H9 (cell line): ENCODE measurements around the gene EDIL3. TPM values are rescaled to one million over a fixed set of nuclear protein-coding genes. Genes with fewer than 3 reads are reported as not detected.

ENCODE experiments used
- DNase-seq: peaks from one replicate; pipeline ENCODE4 v3.0.0-alpha.2; 2017
- H2AFZ ChIP-seq: one replicate; pipeline ENCODE4 v1.6.1; 2013; ENCODE audit warnings: mild to moderate bottlenecking, low read length, control low read depth, moderate library complexity
- H2AK5ac ChIP-seq: 2 replicates; pipeline ENCODE4 v1.6.1; 2013; ENCODE audit warnings: low read length, control low read depth, mixed read lengths; ENCODE audit not compliant: insufficient read length
- H2BK120ac ChIP-seq: one replicate; pipeline ENCODE4 v1.6.1; 2013; ENCODE audit warnings: low read depth, mild to moderate bottlenecking, low read length, control low read depth, inconsistent platforms; ENCODE audit not compliant: poor library complexity, severe bottlenecking
- H2BK12ac ChIP-seq: 2 replicates; pipeline ENCODE4 v1.6.1; 2013; ENCODE audit warnings: low read length, control low read depth, mixed read lengths, low read depth; ENCODE audit not compliant: insufficient read length
- H2BK15ac ChIP-seq: 2 replicates; pipeline ENCODE4 v1.6.1; 2013; ENCODE audit warnings: low read depth, low read length, control low read depth
- H2BK20ac ChIP-seq: one replicate; pipeline ENCODE4 v1.6.1; 2013; ENCODE audit warnings: low read depth, mild to moderate bottlenecking, low read length, control low read depth, inconsistent platforms; ENCODE audit not compliant: poor library complexity, severe bottlenecking
- H2BK5ac ChIP-seq: 2 replicates; pipeline ENCODE4 v1.6.1; 2013; ENCODE audit warnings: low read length, control low read depth, mixed read lengths; ENCODE audit not compliant: insufficient read length
- H3K14ac ChIP-seq: 2 replicates; pipeline ENCODE4 v1.6.1; 2013; ENCODE audit warnings: low read length, control low read depth; ENCODE audit not compliant: insufficient read depth
- H3K18ac ChIP-seq: 2 replicates; pipeline ENCODE4 v1.6.1; 2013; ENCODE audit warnings: low read depth, mild to moderate bottlenecking, mixed read lengths, low read length, control low read depth; ENCODE audit not compliant: insufficient read length
- H3K23ac ChIP-seq: 2 replicates; pipeline ENCODE4 v1.6.1; 2013; ENCODE audit warnings: low read length, control low read depth, mixed read lengths, low read depth; ENCODE audit not compliant: insufficient read length
- H3K23me2 ChIP-seq: 2 replicates; pipeline ENCODE4 v1.6.1; 2013; ENCODE audit warnings: low read depth, mild to moderate bottlenecking, mixed read lengths, low read length, control low read depth; ENCODE audit not compliant: insufficient read length, poor library complexity, severe bottlenecking
- H3K27ac ChIP-seq: 2 replicates; pipeline ENCODE4 v1.5.1; 2013; ENCODE audit warnings: low read length, control low read depth, mixed read lengths, low read depth; ENCODE audit not compliant: insufficient read length
- H3K27me3 ChIP-seq: 2 replicates; pipeline ENCODE4 v1.6.1; 2013; ENCODE audit warnings: low read length, control low read depth, inconsistent platforms; ENCODE audit not compliant: insufficient read depth
- H3K4ac ChIP-seq: 2 replicates; pipeline ENCODE4 v1.6.1; 2013; ENCODE audit warnings: low read depth, mild to moderate bottlenecking, control low read depth, inconsistent platforms, low read length, moderate library complexity
- H3K4me1 ChIP-seq: 2 replicates; pipeline ENCODE4 v1.6.1; 2013; ENCODE audit warnings: low read length, control low read depth, inconsistent platforms; ENCODE audit not compliant: insufficient read depth
- H3K4me2 ChIP-seq: 2 replicates; pipeline ENCODE4 v1.6.1; 2013; ENCODE audit warnings: low read length, control low read depth, mixed read lengths; ENCODE audit not compliant: insufficient read length, insufficient read depth
- H3K56ac ChIP-seq: 2 replicates; pipeline ENCODE4 v1.6.1; 2013; ENCODE audit warnings: low read depth, mild to moderate bottlenecking, mixed read lengths, low read length, control low read depth; ENCODE audit not compliant: insufficient read length
- H3K79me1 ChIP-seq: 2 replicates; pipeline ENCODE4 v1.6.1; 2013; ENCODE audit warnings: low read depth, mild to moderate bottlenecking, moderate library complexity, low read length, control low read depth, inconsistent platforms; ENCODE audit not compliant: insufficient read depth, poor library complexity, severe bottlenecking
- H3K79me2 ChIP-seq: 2 replicates; pipeline ENCODE4 v1.6.1; 2013; ENCODE audit warnings: low read length, control low read depth, inconsistent platforms; ENCODE audit not compliant: insufficient read depth
- H3K9ac ChIP-seq: 2 replicates; pipeline ENCODE4 v1.6.1; 2013; ENCODE audit warnings: low read length, control low read depth, mixed read lengths; ENCODE audit not compliant: insufficient read length; ENCODE audit errors: extremely low read depth
- H3K9me3 ChIP-seq: one replicate; pipeline ENCODE4 v1.6.1; 2013; ENCODE audit warnings: low read depth, low read length, inconsistent platforms; ENCODE audit not compliant: control insufficient read depth
- H3T11ph ChIP-seq: one replicate; pipeline ENCODE4 v1.6.1; 2013; ENCODE audit warnings: mild to moderate bottlenecking, low read length, control low read depth, inconsistent platforms
- H4K20me1 ChIP-seq: one replicate; pipeline ENCODE4 v1.6.1; 2013; ENCODE audit not compliant: control insufficient read depth, insufficient read length, insufficient read depth
- H4K5ac ChIP-seq: 2 replicates; pipeline ENCODE4 v1.6.1; 2013; ENCODE audit warnings: low read depth, mild to moderate bottlenecking, mixed read lengths, low read length, control low read depth; ENCODE audit not compliant: insufficient read length
- H4K8ac ChIP-seq: replicated peaks from 2 replicates; pipeline ENCODE4 v1.6.1; 2013; ENCODE audit warnings: low read length, control low read depth, mixed read lengths, low read depth; ENCODE audit not compliant: insufficient read length
- H4K91ac ChIP-seq: 2 replicates; pipeline ENCODE4 v1.6.1; 2013; ENCODE audit warnings: low read depth, mild to moderate bottlenecking, moderate library complexity, mixed read lengths, low read length, control low read depth; ENCODE audit not compliant: insufficient read length
- H3K27ac Mint-ChIP-seq, 3 experiments: 2 replicates in 2 of 3; 3 replicates in 1 of 3; pipeline ENCODE4 v1.8.0; 2020 to 2021; ENCODE audit warnings: mixed read lengths in 3 of 3, mild to moderate bottlenecking in 1 of 3, moderate library complexity in 1 of 3
- H3K27me3 Mint-ChIP-seq: 2 replicates; pipeline ENCODE4 v1.8.0; 2021; ENCODE audit warnings: low read depth, mild to moderate bottlenecking, moderate library complexity, mixed read lengths
- H3K36me3 Mint-ChIP-seq, 3 experiments: 2 replicates in 2 of 3; 3 replicates in 1 of 3; pipeline ENCODE4 v1.8.0; 2020 to 2021; ENCODE audit warnings: low read depth in 3 of 3, mixed read lengths in 3 of 3; ENCODE audit not compliant: insufficient read depth in 1 of 3
- H3K4me1 Mint-ChIP-seq, 2 experiments: 2 replicates each; pipeline ENCODE4 v1.8.0; 2020; ENCODE audit warnings: mixed read lengths in 2 of 2
- H3K4me3 Mint-ChIP-seq, 2 experiments: 2 replicates in 1 of 2; 3 replicates in 1 of 2; pipeline ENCODE4 v1.8.0; 2020 to 2021; ENCODE audit warnings: mild to moderate bottlenecking in 2 of 2, mixed read lengths in 2 of 2, moderate library complexity in 1 of 2
- H3K9me3 Mint-ChIP-seq, 2 experiments: 2 replicates in 1 of 2; 3 replicates in 1 of 2; pipeline ENCODE4 v1.8.0; 2020; ENCODE audit warnings: mild to moderate bottlenecking in 2 of 2, mixed read lengths in 2 of 2, moderate library complexity in 1 of 2
- CTCF ChIP-seq: fragments of 200-600 bp; sonication (generic); conservative IDR thresholded peaks from 3 replicates; pipeline ENCODE4 v1.8.0; 2021; ENCODE audit warnings: antibody characterized with exemption, mild to moderate bottlenecking
- WGBS: extraction: QIAGEN DNeasy Blood & Tissue Kit; methylation state at CpG from one replicate; pipeline ENCODE4 v1.1.7; 2013; ENCODE audit warnings: missing lambda C conversion rate, low lambda C conversion rate, mixed read lengths; ENCODE audit not compliant: insufficient read length; ENCODE audit errors: extremely low coverage; 5-methylcytosine and 5-hydroxymethylcytosine counted together
- total RNA-seq: library from RNA; stranded (reverse); gene quantifications from 2 replicates; pipeline ENCODE4 v1.2.1, GENCODE V29; 2021

The EDIL3 gene
- total RNA-seq, 1 experiment from 2014 or later = 61.9 TPM

GRCh38 chr5:84091127-84091799 lies 293.4 kb downstream of the EDIL3 start:
- no peak overlapping the region for H3K18ac ChIP-seq
- Mint-ChIP-seq H3K4me3 (no peak overlapping the region), H3K4me1 (no peaks in the 10 kb centered on the region; a peak in 2 of 4 replicates), H3K36me3 (peaks cover 7 to 12% (median 11%) of the 10 kb centered on the region in 3 experiments), H3K27ac (no peak overlapping the region), H3K27me3 (no peaks in the 10 kb centered on the region), H3K9me3 (peaks cover 10 to 13% of the 10 kb centered on the region in 2 experiments)
- H3K27me3 ChIP-seq = no peaks in the 10 kb centered on the region
- H3K9me3 ChIP-seq = peaks cover 5% of the 10 kb centered on the region
- H3K27ac ChIP-seq = no peak overlapping the region
- no peak overlapping the region for H4K8ac ChIP-seq
- H2AK5ac ChIP-seq = no peak overlapping the region
- H4K20me1 ChIP-seq = no peaks in the 10 kb centered on the region
- TF ChIP-seq CTCF = no peak
- H2BK5ac ChIP-seq = no peak overlapping the region
- H3K14ac ChIP-seq = no peak overlapping the region
- no peak overlapping the region for H3T11ph ChIP-seq
- no peak overlapping the region for H2BK20ac ChIP-seq
- H3K9ac ChIP-seq = no peak overlapping the region
- H3K23me2 ChIP-seq = no peaks in the 10 kb centered on the region
- H2AFZ ChIP-seq = no peak overlapping the region
- H3K79me2 ChIP-seq = no peaks in the 10 kb centered on the region
- no peaks in the 10 kb centered on the region for H3K4me1 ChIP-seq
- H2BK120ac ChIP-seq = no peak overlapping the region
- no peak overlapping the region for H2BK12ac ChIP-seq
- DNase-seq = no peak
- no peak overlapping the region for H3K23ac ChIP-seq
- H3K79me1 ChIP-seq = no peaks in the 10 kb centered on the region
- H3K4me2 ChIP-seq = no peak overlapping the region
- no peak overlapping the region for H4K91ac ChIP-seq
- H3K4ac ChIP-seq = no peak overlapping the region
- no peak overlapping the region for H3K56ac ChIP-seq
- no CpG with 5 or more reads among the region's 4 CpGs for WGBS
- H2BK15ac ChIP-seq = no peak overlapping the region
- no peak overlapping the region for H4K5ac ChIP-seq
